ENCODE results near the gene ICAM2.

ICAM2 gene

DNA sequence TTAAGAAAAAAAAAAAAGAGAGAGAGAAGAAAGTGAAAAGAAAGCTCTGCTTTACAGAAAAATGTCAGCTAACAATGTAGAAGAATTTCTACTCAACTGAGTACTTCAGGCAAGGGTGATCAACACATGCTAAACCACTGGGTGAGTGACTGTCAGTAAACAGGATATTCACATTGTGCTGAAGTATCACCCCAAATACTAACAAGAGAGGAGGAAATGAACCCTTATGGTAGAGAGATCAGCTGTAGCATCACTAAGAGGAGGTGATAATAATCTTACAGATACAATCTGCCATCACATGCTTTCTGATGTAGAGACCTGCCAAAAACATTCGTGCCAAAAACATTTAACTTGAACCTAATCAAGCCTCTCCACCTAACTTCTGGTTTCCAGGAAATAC is 30.7 kb upstream of the ICAM2 start:
- Histone ChIP-seq H3K9ac (ENCODE audit: low read depth, low read length, poor library complexity, severe bottlenecking) (no peak overlapping the region), H3F3A (ENCODE audit: low read depth) (no peaks in the 10 kb centered on the region), H3K36me3 (ENCODE audit: insufficient read depth, low read length) (no peaks in the 10 kb centered on the region), H3K4me1 (ENCODE audit: insufficient read depth, low read length, poor library complexity, severe bottlenecking) (no peaks in the 10 kb centered on the region), H3K4me2 (ENCODE audit: low read depth, low read length, poor library complexity, severe bottlenecking) (no peak overlapping the region), H3K9me3 (ENCODE audit: insufficient read depth, low read depth, low read length) (no peaks in the 10 kb centered on the region), H3K27me3 (ENCODE audit: insufficient read depth, low read length, poor library complexity, severe bottlenecking) (no peaks in the 10 kb centered on the region), H3K4me3 (ENCODE audit: low read length, poor library complexity, severe bottlenecking) (no peak overlapping the region), H3K9me2 (replicated peaks; ENCODE audit: low read depth, low read length) (no peaks in the 10 kb centered on the region), H2AFZ (ENCODE audit: low read length) (no peak overlapping the region), H4K20me1 (ENCODE audit: insufficient read depth, low read length, poor library complexity, severe bottlenecking) (no peaks in the 10 kb centered on the region), H3K79me2 (ENCODE audit: insufficient read depth, low read length) (no peaks in the 10 kb centered on the region)
- no peak for TF ChIP-seq CTCF (conservative IDR thresholded peaks at IDR 0.05; ENCODE audit: low read length)
- no peak for TF ChIP-seq EZH2phosphoT487 (IDR thresholded peaks at IDR 0.05; ENCODE audit: borderline replicate concordance)

- no peaks in the 10 kb centered on the region for H3K27me3 ChIP-seq (ENCODE audit: insufficient read depth, low read length, poor library complexity, severe bottlenecking)
- no peak overlapping the region for H3K4me2 ChIP-seq (ENCODE audit: low read depth, low read length, poor library complexity, severe bottlenecking)
- no peaks in the 10 kb centered on the region for H3K79me2 ChIP-seq (ENCODE audit: insufficient read depth, low read length)
- H4K20me1 ChIP-seq (ENCODE audit: insufficient read depth, low read length, poor library complexity, severe bottlenecking), result no peaks in the 10 kb centered on the region
- no peak overlapping the region for H3K4me3 ChIP-seq (ENCODE audit: low read length, poor library complexity, severe bottlenecking)
- no peaks in the 10 kb centered on the region for H3K9me2 ChIP-seq (replicated peaks; ENCODE audit: low read depth, low read length)
- no peak overlapping the region for H2AFZ ChIP-seq (ENCODE audit: low read length)
- no peak overlapping the region for H3K9ac ChIP-seq (ENCODE audit: low read depth, low read length, poor library complexity, severe bottlenecking)
- H3K36me3 ChIP-seq (ENCODE audit: insufficient read depth, low read length), result no peaks in the 10 kb centered on the region
- no peak for TF ChIP-seq EZH2phosphoT487 (IDR thresholded peaks at IDR 0.05; ENCODE audit: borderline replicate concordance)
- no peak for TF ChIP-seq CTCF (conservative IDR thresholded peaks at IDR 0.05; ENCODE audit: low read length)
- H3F3A ChIP-seq (ENCODE audit: low read depth), result no peaks in the 10 kb centered on the region
- H3K4me1 ChIP-seq (ENCODE audit: insufficient read depth, low read length, poor library complexity, severe bottlenecking), result no peaks in the 10 kb centered on the region
- no peaks in the 10 kb centered on the region for H3K9me3 ChIP-seq (ENCODE audit: insufficient read depth, low read depth, low read length)
These were observed 28.4 kb upstream of the ICAM2 start for GRCh38 chr17:64048805-64049204.

- TF ChIP-seq CTCF (conservative IDR thresholded peaks at IDR 0.05; ENCODE audit: low read length), result no peak
- TF ChIP-seq EZH2phosphoT487 (IDR thresholded peaks at IDR 0.05; ENCODE audit: borderline replicate concordance), result no peak
- Histone ChIP-seq H3K9me3 (ENCODE audit: insufficient read depth, low read depth, low read length) (no peaks in the 10 kb centered on the region), H2AFZ (ENCODE audit: low read length) (no peak overlapping the region), H3K4me3 (ENCODE audit: low read length, poor library complexity, severe bottlenecking) (no peak overlapping the region), H3K4me1 (ENCODE audit: insufficient read depth, low read length, poor library complexity, severe bottlenecking) (no peaks in the 10 kb centered on the region), H3K4me2 (ENCODE audit: low read depth, low read length, poor library complexity, severe bottlenecking) (no peak overlapping the region), H3K9me2 (replicated peaks; ENCODE audit: low read depth, low read length) (no peaks in the 10 kb centered on the region), H3K36me3 (ENCODE audit: insufficient read depth, low read length) (no peaks in the 10 kb centered on the region), H3K27me3 (ENCODE audit: insufficient read depth, low read length, poor library complexity, severe bottlenecking) (no peaks in the 10 kb centered on the region), H3K9ac (ENCODE audit: low read depth, low read length, poor library complexity, severe bottlenecking) (no peak overlapping the region), H3K79me2 (ENCODE audit: insufficient read depth, low read length) (no peaks in the 10 kb centered on the region), H4K20me1 (ENCODE audit: insufficient read depth, low read length, poor library complexity, severe bottlenecking) (no peaks in the 10 kb centered on the region), H3F3A (ENCODE audit: low read depth) (no peaks in the 10 kb centered on the region)
These were observed 24.7 kb upstream of the ICAM2 start for GRCh38 chr17:64045176-64045575.

All from Loucy (cell line).